Glomerular endothelial cell (primary cell): ENCODE data around the gene PLB1. TPM values are rescaled to one million over a fixed set of nuclear protein-coding genes. Genes with fewer than 3 reads are reported as not detected.

ENCODE experiments used
- DNase-seq: peaks from one replicate; pipeline ENCODE4 v3.0.0-alpha.2; 2011; ENCODE audit warnings: low read depth, low spot score; ENCODE audit errors: extremely low read depth
- total RNA-seq: library from RNA; depleted of rRNA; stranded (reverse); fragments of >200 nt; gene quantifications from 2 replicates; pipeline ENCODE4 v1.2.3, GENCODE V29; 2015

The PLB1 gene
- total RNA-seq, 1 donor from 2014 or later, result 0.53 TPM

DNA sequence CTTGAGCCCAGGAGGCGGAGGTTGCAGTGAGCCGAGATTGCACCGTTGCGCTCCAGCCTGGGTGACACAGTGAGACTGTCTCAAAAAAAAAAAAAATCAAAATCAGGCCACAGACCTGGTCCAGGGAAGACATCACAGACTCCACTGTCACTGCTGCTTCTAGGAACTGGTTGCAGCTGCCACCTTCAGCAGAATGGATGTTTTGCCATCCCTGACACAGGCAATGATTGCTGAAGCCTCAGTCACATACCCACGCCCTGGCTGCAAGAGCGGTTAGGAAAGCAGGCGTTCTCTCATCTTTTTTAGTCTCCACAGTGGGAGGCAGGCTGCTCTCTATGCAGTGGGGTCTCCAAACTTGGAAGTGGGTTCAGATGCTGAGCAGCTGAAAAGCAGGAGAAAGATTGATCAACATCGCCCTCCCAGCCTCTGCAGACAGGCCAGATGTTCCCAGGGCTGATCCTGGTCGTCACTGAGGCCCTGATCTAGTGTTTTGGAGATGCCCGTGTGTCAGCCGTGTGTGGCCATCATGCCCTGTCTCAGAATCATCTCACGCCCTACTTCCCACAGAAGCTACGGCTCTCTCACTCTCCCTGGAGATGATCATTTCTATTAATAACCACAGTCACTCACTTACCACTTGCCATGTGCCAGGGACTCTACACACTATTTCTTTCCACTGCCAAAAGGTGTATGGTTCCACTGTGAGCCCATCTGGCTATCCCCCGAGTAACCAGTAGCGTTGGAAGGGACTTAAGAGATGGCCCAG, 91.8 kb downstream of the PLB1 start:
- DNase-seq, result no peak

- DNase-seq, result no peak
Measured at GRCh38 chr2:28588292-28588670, 92.4 kb downstream of the PLB1 start.

DNA sequence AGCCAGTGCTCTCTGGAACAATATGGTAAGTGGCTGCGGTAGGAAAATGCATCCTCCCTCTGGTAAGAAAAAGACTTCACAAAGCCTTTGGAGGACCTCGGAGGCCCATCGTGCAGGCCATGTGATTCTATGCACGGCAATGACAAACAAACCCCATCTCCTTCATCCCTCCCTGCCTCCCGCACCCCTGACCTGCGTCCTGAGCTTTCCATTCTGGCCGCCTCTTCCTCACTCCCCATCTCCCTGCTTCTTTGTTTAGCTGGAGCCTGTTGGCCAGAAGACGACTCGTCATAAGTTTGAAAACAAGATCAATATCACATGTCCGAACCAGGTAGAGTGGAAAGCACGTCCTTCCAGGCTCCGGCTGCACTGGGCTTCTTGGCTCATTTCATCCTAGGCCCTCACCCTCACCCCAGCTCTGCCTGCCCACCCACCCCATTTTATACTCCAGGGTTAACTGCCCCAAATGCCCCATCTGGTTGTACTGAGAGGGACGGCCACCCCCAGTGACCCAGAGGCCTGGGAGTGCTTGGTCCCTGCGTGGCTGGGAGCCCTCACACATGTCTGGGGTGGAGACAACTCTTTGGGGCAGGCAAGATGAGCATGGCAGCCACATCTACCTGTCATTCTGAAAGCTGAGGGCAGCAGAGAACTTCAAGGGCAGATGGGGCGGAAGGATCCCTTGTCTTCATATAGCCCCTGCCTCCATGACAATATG, 94.0 kb downstream of the PLB1 start:
- DNase-seq, result no peak

DNA sequence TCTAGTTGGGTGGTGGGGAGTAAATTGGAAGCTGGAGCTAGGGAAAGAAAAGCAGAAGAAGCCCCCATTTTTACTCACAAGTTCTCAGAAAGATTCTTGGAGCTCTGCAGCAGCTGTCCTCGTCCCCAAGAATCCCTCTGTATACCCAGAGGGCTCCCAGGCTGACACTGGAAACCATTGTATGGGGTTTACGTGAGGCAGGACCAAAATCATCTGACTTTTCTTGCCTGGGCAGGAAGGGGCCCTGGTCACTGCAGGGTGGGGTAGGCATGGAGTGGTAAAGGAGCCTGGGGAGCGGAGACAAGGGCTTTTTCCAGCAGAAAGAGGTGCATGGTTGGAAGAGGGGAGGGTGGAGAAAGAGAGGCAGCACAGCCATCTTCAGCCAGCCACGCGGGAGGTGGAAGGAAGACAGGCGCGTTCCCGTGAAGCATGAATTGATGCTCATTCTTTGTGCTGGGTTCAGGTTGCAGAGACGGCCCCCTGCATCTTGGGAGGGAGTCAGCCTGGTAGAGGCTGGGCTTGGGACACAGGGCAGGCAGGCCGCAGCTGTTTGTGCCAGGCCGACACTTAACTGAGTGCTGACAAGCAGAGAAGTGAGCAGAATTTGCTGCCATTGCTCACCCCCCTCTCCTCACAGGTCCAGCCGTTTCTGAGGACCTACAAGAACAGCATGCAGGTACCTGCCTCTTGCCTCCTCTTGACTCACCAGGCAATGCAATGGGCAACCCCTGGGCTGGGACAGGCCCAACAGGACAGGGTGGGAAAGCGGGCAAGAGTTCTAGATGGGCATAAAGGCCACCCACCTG, 94.8 kb downstream of the PLB1 start:
- no peak for DNase-seq

DNA sequence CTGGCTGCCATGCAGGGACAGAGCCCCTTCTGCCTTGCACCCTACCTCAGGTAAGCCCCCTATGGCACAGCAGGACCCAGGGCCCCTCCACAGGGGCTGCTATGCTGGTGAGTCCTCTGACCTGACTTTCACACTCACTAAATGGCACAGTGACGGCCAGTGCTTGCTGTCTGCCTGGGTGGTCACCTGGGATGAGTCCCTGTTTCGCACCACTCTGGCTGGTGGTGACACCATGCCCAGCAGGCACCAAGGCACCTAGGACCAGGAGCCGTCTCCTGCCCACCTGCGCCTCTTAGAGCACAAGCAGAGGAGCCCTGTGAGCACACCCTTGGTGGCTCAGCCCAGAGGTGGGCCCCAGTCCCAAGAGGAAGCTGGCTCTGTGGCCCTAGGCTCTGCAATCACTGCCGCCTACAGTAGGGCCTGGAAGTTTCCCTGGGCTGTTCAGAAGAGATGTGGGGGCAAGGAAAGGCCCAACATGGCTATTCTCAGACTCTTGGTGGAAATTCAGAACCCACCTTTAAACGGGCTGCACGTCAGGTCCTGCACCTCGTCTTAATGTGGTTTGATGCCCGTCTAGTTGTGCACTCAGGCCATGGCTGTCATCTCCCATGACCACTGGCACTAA, 96.0 kb downstream of the PLB1 start:
- no peak for DNase-seq

DNA sequence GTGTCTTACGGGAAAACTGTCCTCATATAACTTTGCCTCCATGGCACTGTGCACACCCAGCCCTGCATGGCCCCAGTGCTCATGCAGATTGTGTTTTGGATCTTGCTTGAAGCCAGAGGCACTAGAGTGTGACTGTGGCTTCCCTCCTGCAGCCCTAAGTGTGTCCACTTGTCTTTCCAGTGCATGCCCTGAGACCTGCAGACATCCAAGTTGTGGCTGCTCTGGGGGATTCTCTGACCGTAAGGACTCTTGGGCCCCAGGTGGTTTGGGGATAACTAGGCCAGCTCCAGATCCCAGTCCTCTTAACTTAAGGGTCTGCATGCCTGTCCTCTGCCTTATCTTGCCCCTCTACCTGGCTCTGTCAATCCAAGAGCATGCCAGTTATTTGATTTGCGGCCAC, 96.6 kb downstream of the PLB1 start:
- DNase-seq, result no peak

GRCh38 chr2:28593160-28593755, 97.4 kb downstream of the PLB1 start:
- DNase-seq, result no peak

DNA sequence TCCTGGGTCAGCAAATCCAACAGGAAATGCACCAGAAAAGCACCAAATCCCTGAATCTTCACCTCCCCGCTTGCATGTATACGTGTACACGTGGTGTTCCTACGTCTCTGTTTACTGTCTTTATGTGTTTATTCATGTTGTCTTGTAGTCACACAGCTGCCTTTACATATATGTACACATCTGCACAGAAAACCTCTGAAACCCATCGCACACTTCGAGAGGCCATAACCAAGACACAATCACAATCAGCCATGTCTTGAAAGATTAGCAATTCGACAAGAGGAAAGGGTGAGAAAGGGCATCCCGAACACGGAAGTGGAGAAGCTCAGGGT, 98.1 kb downstream of the PLB1 start:
- no peak for DNase-seq

DNA sequence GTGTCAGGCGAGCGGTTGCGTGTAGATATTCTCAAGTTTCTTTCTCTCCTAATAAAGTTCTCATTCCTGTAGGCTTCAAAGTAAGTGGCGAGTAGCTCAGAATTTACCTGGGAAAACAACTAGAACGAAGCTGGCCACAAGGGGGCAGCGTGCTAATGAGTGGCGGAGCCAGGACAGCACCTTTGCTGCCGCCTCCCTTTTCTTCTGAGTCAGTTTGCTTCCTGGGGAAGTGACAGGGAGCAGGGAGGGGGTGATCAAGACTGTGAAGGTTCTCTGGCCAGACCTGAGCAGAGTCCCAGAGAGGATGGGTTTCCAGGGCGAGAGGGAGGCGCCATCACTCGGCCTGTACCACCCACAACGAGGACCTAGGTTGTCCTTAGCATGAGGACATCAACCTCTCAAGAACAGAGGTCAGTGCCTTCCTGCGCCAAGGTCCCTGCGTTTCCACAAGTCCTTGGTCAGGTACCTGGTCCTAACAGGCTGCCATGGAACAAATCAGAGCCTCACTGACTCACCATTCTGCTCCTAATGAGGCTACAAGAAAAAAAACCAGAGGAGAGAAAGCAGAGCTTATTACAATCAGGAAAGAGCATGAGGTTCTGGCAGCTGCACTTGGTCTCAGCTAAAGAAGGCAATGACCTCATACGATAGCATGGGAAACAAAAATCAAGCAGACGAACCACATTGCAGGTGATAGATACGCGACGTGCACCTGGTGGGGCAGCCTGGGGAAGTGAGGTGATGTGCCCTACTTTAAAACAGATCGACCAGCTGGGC, 98.7 kb downstream of the PLB1 start:
- peak; percentile 70 for DNase-seq

DNA sequence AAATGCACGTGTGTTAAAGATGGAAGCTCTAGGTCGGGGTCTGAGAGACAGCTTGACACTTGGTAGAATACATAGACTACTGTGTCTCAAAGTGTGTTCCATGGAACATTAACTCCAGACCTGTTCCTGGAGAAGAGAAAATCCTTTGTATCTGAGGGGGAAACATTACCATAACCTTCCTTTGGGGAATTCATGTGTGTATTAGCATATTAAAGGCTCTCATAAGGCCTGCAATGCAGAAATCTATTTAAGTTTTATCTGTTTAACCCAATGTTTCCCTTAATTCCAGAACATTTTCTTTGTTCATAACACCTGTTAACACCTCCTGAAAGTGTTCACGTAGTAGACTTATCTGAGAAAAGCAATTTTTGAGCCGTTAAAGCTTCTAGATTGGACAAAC, 99.5 kb downstream of the PLB1 start:
- DNase-seq, result no peak

DNA sequence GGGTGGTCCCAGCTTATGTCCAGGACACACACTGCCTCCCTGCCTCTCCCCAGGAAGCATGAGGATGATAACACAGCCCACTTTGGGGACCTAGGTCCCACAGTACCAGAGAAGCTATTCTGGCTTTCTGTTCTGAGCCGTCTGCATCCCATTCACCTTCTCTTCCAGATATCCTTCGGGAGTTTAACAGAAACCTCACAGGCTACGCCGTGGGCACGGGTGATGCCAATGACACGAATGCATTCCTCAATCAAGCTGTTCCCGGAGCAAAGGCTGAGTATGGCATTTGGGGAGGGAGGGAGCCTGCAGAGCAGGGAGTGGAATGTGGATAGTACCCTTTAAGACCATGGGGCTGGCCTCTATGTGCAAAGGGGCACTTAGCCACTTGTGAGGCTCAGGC, 102.6 kb downstream of the PLB1 start:
- no peak for DNase-seq

DNA sequence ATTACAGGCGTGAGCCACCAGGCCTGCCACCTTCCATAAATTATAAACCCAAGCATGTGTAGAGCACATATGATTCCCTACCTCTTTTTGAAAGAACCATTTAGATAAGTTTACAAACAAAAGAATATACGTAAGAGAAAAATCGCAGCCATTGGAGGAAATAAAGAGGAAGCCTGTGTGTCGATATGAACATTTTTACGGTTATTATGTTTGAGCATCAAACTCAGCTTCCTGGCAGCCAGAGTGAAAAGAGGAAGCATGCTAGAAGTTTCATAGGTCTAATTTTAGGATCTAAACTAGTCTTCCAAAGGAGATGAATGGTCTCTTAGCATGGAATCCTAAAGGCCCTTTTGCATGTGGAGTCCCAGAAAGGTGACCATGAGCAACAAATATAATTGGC, 104.3 kb downstream of the PLB1 start:
- DNase-seq, result no peak

DNA sequence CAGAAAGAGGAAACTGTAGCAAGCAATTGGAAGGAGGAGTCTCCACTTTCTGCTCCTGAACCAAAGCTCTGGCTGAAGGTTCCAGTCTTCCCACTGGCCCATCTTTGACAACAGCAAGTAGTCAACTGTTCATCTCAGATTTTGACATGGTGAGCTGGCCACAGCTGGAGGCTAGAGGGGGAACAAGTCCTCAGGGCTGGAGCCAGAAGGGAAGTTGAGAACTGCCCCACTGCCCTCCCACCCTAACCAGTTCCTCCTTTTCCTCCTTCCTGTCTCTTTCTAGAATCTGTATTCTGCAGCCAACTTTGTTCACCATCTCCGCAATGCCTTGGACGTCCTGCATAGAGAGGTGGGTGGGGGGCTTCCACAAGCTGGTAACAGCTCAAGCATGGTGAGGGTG, 105.8 kb downstream of the PLB1 start:
- no peak for DNase-seq

GRCh38 chr2:28602136-28602660, 106.3 kb downstream of the PLB1 start:
- no peak for DNase-seq

DNA sequence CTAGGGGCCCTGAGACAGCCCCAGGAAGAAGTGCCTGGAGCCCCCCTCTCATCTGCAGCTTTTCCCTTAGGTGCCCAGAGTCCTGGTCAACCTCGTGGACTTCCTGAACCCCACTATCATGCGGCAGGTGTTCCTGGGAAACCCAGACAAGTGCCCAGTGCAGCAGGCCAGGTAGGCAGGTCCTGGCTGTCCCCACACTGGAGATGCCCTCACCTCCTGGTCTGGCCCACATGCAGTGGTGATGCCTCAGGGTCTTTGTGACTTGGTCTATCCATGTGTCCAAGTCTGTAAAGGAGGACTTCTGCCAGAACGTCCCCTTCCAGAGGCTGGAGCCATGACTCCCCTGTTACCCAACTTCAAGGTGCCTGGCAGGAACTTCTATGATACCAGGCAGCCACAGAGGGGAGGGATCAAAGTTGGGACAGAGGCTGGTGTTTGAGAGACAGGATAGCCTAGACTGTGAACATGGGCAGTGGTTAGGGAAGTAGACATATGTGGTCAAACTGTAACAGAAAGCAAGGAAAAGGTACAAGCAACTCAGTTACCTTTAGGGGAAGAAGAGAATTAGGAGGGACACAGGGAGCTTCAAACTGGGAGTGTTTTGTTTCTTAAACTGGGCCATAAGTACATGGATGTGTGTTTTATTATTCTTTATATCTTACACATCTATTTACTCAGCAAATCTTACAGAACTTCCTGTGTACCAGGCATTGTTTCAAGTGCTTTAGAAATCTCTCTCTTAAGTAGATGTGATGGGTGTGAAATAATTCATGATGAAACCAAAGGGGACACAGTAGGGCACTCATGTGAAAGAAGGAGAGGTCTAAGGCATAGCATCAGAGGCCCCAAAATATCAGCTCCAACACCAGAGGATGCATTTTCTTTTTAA, 107.1 kb downstream of the PLB1 start:
- no peak for DNase-seq

DNA sequence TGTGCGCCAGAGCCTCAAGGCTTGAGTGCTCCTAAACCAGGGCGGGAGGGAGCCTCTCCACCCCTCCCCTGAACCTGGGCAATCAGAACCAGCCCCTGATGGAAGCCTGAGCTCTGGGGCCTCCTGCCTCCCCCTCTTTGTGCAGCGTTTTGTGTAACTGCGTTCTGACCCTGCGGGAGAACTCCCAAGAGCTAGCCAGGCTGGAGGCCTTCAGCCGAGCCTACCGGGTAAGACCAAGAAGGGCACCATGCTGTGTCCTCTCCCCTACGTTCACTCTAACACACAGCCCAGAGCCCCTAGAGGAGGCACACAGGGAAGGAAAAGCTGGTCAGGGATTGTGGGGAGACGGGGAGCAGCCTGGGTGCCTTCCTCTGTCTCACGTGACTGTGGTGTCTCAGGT, 108.0 kb downstream of the PLB1 start:
- DNase-seq, result no peak

GRCh38 chr2:28604284-28604843, 108.5 kb downstream of the PLB1 start:
- no peak for DNase-seq

- DNase-seq, result no peak
Measured at GRCh38 chr2:28606986-28607441, 111.2 kb downstream of the PLB1 start.
